Urinary bladder (tissue), 4 donors: ENCODE data around the gene TSKU. TPM values are rescaled to one million over a fixed set of nuclear protein-coding genes. Genes with fewer than 3 reads are reported as not detected.

ENCODE experiments used
- DNase-seq: peaks from one replicate; pipeline ENCODE4 v3.0.0-alpha.2; 2015; ENCODE audit errors: extremely low spot score
- H3K27ac ChIP-seq: one replicate; pipeline ENCODE4 v1.5.1; 2013; ENCODE audit warnings: low read depth, mild to moderate bottlenecking, moderate library complexity
- H3K36me3 ChIP-seq: one replicate; pipeline ENCODE4 v1.6.1; 2013; ENCODE audit warnings: mild to moderate bottlenecking, moderate library complexity; ENCODE audit not compliant: insufficient read depth
- H3K4me1 ChIP-seq: one replicate; pipeline ENCODE4 v1.6.1; 2013; ENCODE audit warnings: mild to moderate bottlenecking, moderate library complexity; ENCODE audit not compliant: insufficient read depth
- H3K4me3 ChIP-seq: one replicate; pipeline ENCODE4 v1.5.1; 2013; ENCODE audit warnings: low read depth, low read length
- WGBS: extraction: QIAGEN DNeasy Blood & Tissue Kit; methylation state at CpG from one replicate; pipeline ENCODE4 v1.1.7; 2013; 5-methylcytosine and 5-hydroxymethylcytosine counted together
- polyA plus RNA-seq: library from polyadenylated mRNA; stranded (reverse); fragments of 200-250 nt; gene quantifications from one replicate; pipeline ENCODE4 v1.2.3, GENCODE V29; 2013
- total RNA-seq: library from RNA; depleted of rRNA; stranded (reverse); fragments of >200 nt; gene quantifications from one replicate; pipeline ENCODE4 v1.2.3, GENCODE V29; 2014
- donor health status: healthy with polysubstance abuse.
- donor health status: healthy.

Gene TSKU
- total and polyA plus RNA-seq, 2 donors: 10.0 to 55.9 TPM

- no peak overlapping the region for H3K4me3 ChIP-seq
- H3K27ac ChIP-seq: no peak overlapping the region
- H3K4me1 ChIP-seq: no peaks in the 10 kb centered on the region
- 96% methylated on average over 4 of the region's 4 CpGs for WGBS
- H3K36me3 ChIP-seq: no peaks in the 10 kb centered on the region
- DNase-seq: no peak
These were observed 48.6 kb downstream of the TSKU start for GRCh38 chr11:76831686-76832310.

GRCh38 chr11:76832361-76832760 is 49.2 kb downstream of the TSKU start:
- DNase-seq: no peak
- Histone ChIP-seq H3K36me3 (no peaks in the 10 kb centered on the region), H3K4me3 (no peak overlapping the region)

GRCh38 chr11:76834151-76834550 is 51.0 kb downstream of the TSKU start:
- DNase-seq: no peak
- WGBS: 44% methylated on average over 3 of the region's 3 CpGs

More at GRCh38 chr11:76832361-76832760, 49.2 kb downstream of the TSKU start:
- no peak overlapping the region for H3K27ac ChIP-seq
- H3K4me1 ChIP-seq: no peaks in the 10 kb centered on the region

GRCh38 chr11:76835036-76835435 is 51.9 kb downstream of the TSKU start:
- Histone ChIP-seq H3K4me3 (no peak overlapping the region), H3K36me3 (no peaks in the 10 kb centered on the region), H3K27ac (no peak overlapping the region), H3K4me1 (no peaks in the 10 kb centered on the region)
- no peak for DNase-seq
- WGBS: 97% methylated on average over 2 of the region's 2 CpGs

More at GRCh38 chr11:76834151-76834550, 51.0 kb downstream of the TSKU start:
- no peaks in the 10 kb centered on the region for H3K36me3 ChIP-seq
- H3K27ac ChIP-seq: no peak overlapping the region
- no peaks in the 10 kb centered on the region for H3K4me1 ChIP-seq
- H3K4me3 ChIP-seq: no peak overlapping the region

GRCh38 chr11:76835928-76836612 is 52.9 kb downstream of the TSKU start:
- no peak overlapping the region for H3K4me3 ChIP-seq
- no peaks in the 10 kb centered on the region for H3K36me3 ChIP-seq
- H3K4me1 ChIP-seq: no peaks in the 10 kb centered on the region
- no peak for DNase-seq
- WGBS: 56% methylated on average over 5 of the region's 5 CpGs
- H3K27ac ChIP-seq: no peak overlapping the region

- no peaks in the 10 kb centered on the region for H3K36me3 ChIP-seq
- H3K27ac ChIP-seq: no peak overlapping the region
- H3K4me3 ChIP-seq: no peak overlapping the region
- DNase-seq: no peak
- no peaks in the 10 kb centered on the region for H3K4me1 ChIP-seq
- WGBS: 69% methylated on average over 11 of the region's 11 CpGs
These were observed 53.6 kb downstream of the TSKU start for GRCh38 chr11:76836613-76837291.

- no peaks in the 10 kb centered on the region for H3K4me1 ChIP-seq
- no peaks in the 10 kb centered on the region for H3K36me3 ChIP-seq
- DNase-seq: no peak
- H3K27ac ChIP-seq: no peak overlapping the region
- H3K4me3 ChIP-seq: no peak overlapping the region
- WGBS: 49% methylated on average over 7 of the region's 7 CpGs
These were observed 54.8 kb downstream of the TSKU start for GRCh38 chr11:76837696-76838677.

GRCh38 chr11:76838678-76839068 is 55.5 kb downstream of the TSKU start:
- WGBS: 64% methylated on average over 3 of the region's 3 CpGs
- Histone ChIP-seq H3K4me3 (no peak overlapping the region), H3K36me3 (no peaks in the 10 kb centered on the region), H3K4me1 (no peaks in the 10 kb centered on the region), H3K27ac (no peak overlapping the region)
- DNase-seq: no peak

- Histone ChIP-seq H3K27ac (no peak overlapping the region), H3K4me1 (no peaks in the 10 kb centered on the region), H3K4me3 (no peak overlapping the region), H3K36me3 (no peaks in the 10 kb centered on the region)
- 21% methylated on average over 1 of the region's 1 CpG for WGBS
- no peak for DNase-seq
These were observed 56.2 kb downstream of the TSKU start for GRCh38 chr11:76839311-76839710.

GRCh38 chr11:76841923-76842452 is 58.8 kb downstream of the TSKU start:
- Histone ChIP-seq H3K36me3 (no peaks in the 10 kb centered on the region), H3K27ac (no peak overlapping the region), H3K4me1 (no peaks in the 10 kb centered on the region), H3K4me3 (no peak overlapping the region)
- WGBS: 86% methylated on average over 4 of the region's 4 CpGs
- no peak for DNase-seq

- Histone ChIP-seq H3K4me3 (no peak overlapping the region), H3K27ac (no peak overlapping the region), H3K36me3 (no peaks in the 10 kb centered on the region), H3K4me1 (no peaks in the 10 kb centered on the region)
- WGBS: 94% methylated on average over 3 of the region's 3 CpGs
- DNase-seq: no peak
These were observed 60.8 kb downstream of the TSKU start for GRCh38 chr11:76843907-76844306.

- Histone ChIP-seq H3K36me3 (no peaks in the 10 kb centered on the region), H3K27ac (no peak overlapping the region), H3K4me3 (no peak overlapping the region), H3K4me1 (no peaks in the 10 kb centered on the region)
- WGBS: 88% methylated on average over 10 of the region's 10 CpGs
- no peak for DNase-seq
These were observed 61.4 kb downstream of the TSKU start for GRCh38 chr11:76844511-76844910.

- Histone ChIP-seq H3K4me3 (no peak overlapping the region), H3K36me3 (no peaks in the 10 kb centered on the region), H3K4me1 (no peaks in the 10 kb centered on the region), H3K27ac (no peak overlapping the region)
- DNase-seq: no peak
- WGBS: 74% methylated on average over 3 of the region's 3 CpGs
These were observed 61.9 kb downstream of the TSKU start for GRCh38 chr11:76845069-76845468.
